Upper lobe of left lung (tissue), 6 donors: ENCODE measurements around the gene CTLA4. TPM values are rescaled to one million over a fixed set of nuclear protein-coding genes. Genes with fewer than 3 reads are reported as not detected.
A peak's percentile ranks its signal among the peaks of the same experiment; 100 is the strongest.

Experiments
- ATAC-seq, 2 donors: fragments of 200-7000 bp; cut with Tn5 transposase; one replicate each; pipeline ENCODE4 v1.9.1; 2022; ENCODE audit warnings: mild to moderate bottlenecking in 2 of 2, moderate library complexity in 2 of 2; ENCODE audit not compliant: low FRiP score in 2 of 2
- DNase-seq, 2 donors: peaks; one replicate each; pipeline ENCODE4 v3.0.0-alpha.2; 2019 to 2020
- H3K27ac ChIP-seq, 4 donors: fragments of 200-600 bp; sonication (generic); one replicate each; pipeline ENCODE4 v1.5.1; 2016 to 2019
- H3K27me3 ChIP-seq, 4 donors: fragments of 200-600 bp; sonication (generic); one replicate each; pipeline ENCODE4 v1.5.1; 2017 to 2019
- H3K36me3 ChIP-seq, 4 donors: fragments of 200-600 bp; sonication (generic); one replicate each; pipeline ENCODE4 v1.5.1; 2016 to 2019
- H3K4me1 ChIP-seq, 4 donors: fragments of 200-600 bp; sonication (generic); one replicate each; pipeline ENCODE4 v1.5.1; 2018 to 2019
- H3K4me3 ChIP-seq, 4 donors: fragments of 200-600 bp; sonication (generic); one replicate each; pipeline ENCODE4 v1.5.1; 2017 to 2019; ENCODE audit warnings: mild to moderate bottlenecking in 2 of 4, moderate library complexity in 1 of 4
- H3K9me3 ChIP-seq, 4 donors: fragments of 200-600 bp; sonication (generic); one replicate each; pipeline ENCODE4 v1.5.1; 2018 to 2019
- CTCF ChIP-seq, 6 experiments: fragments of 450-650 bp in 4 of 6; fragments of 200-600 bp in 2 of 6; sonication (generic) in 2 of 6; IDR thresholded peaks; one replicate each; pipeline ENCODE4 v1.5.1; 2016 to 2019; ENCODE audit warnings: antibody characterized with exemption in 6 of 6
- EP300 ChIP-seq, 4 donors: sonication (generic); formaldehyde crosslinking; IDR thresholded peaks; one replicate each; pipeline ENCODE4 v1.5.1; 2017; ENCODE audit warnings: antibody characterized with exemption in 4 of 4, control low read depth in 2 of 4
- POLR2A ChIP-seq, 4 donors: fragments of 450-650 bp; IDR thresholded peaks; one replicate each; pipeline ENCODE4 v1.5.1; 2016 to 2017; ENCODE audit warnings: antibody characterized with exemption in 4 of 4, mild to moderate bottlenecking in 2 of 4
- POLR2AphosphoS5 ChIP-seq, 2 donors: sonication (generic); formaldehyde crosslinking; IDR thresholded peaks; one replicate each; pipeline ENCODE4 v1.5.1; 2017; ENCODE audit warnings: antibody characterized with exemption in 2 of 2
- WGBS, 2 donors: methylation state at CpG; one replicate each; pipeline ENCODE4 v1.1.5; 2017 to 2018; 5-methylcytosine and 5-hydroxymethylcytosine counted together
- total RNA-seq, 6 donors: library from RNA; depleted of rRNA in 4 of 6; stranded (reverse); fragments of >200 nt in 4 of 6; gene quantifications; one replicate each; pipeline versions ENCODE4 v1.1.0 to v1.2.1, GENCODE V29; 2016 to 2021
- donor health status: DM: no; HTN: no; CAD: no; lungs with moderate emphysema.
- donor health status: DM: no; HTN: yes; CAD: no; lungs with severe emphysema.

Gene CTLA4
- total RNA-seq, 6 donors from 2014 or later: 0.33 to 3.1 (median 1.1) TPM

GRCh38 chr2:203908797-203909185 lies 41.2 kb downstream of the CTLA4 start:
- no peaks in the 10 kb centered on the region for H3K36me3 ChIP-seq
- no peaks in the 10 kb centered on the region for H3K27me3 ChIP-seq
- peaks cover 11 to 13% (median 12%) of the 10 kb centered on the region in 4 donors for H3K4me1 ChIP-seq
- 56 to 59% methylated on average over 3 of the region's 3 CpGs for WGBS, 2 donors
- H3K4me3 ChIP-seq: no peak overlapping the region
- DNase-seq (no peak), ATAC-seq (peak in 1 of 2 donors; percentile 21)
- H3K27ac ChIP-seq: peak overlapping the region in 3 of 4 donors; percentile 48 to 69 (median 50)
- TF ChIP-seq EP300 (IDR thresholded peaks at IDR 0.05) (no peak), POLR2AphosphoS5 (IDR thresholded peaks at IDR 0.05) (no peak), CTCF (IDR thresholded peaks at IDR 0.05) (no peak), POLR2A (IDR thresholded peaks at IDR 0.05) (no peak)
- H3K9me3 ChIP-seq: no peaks in the 10 kb centered on the region

- DNase-seq (no peak), ATAC-seq (peak; percentile 63 to 88)
- no peaks in the 10 kb centered on the region for H3K9me3 ChIP-seq
- H3K4me1 ChIP-seq: peaks cover 11 to 13% (median 12%) of the 10 kb centered on the region in 4 donors
- H3K27ac ChIP-seq: peak overlapping the region in 2 of 4 donors; percentile 9 to 69
- TF ChIP-seq CTCF (IDR thresholded peaks at IDR 0.05) (peak; percentile 51 to 78 (median 66)), POLR2A (IDR thresholded peaks at IDR 0.05) (no peak), EP300 (IDR thresholded peaks at IDR 0.05) (no peak)
- no peaks in the 10 kb centered on the region for H3K27me3 ChIP-seq
- H3K36me3 ChIP-seq: no peaks in the 10 kb centered on the region
- H3K4me3 ChIP-seq: peak overlapping the region in 2 of 4 donors; percentile 38 to 39
- WGBS, 2 donors: 20 to 22% methylated on average over 8 of the region's 8 CpGs
Observed at GRCh38 chr2:203909261-203909967, 41.8 kb downstream of the CTLA4 start.

GRCh38 chr2:203909974-203910373 lies 42.4 kb downstream of the CTLA4 start:
- WGBS, 2 donors: 49 to 51% methylated on average over 5 of the region's 5 CpGs
- no peaks in the 10 kb centered on the region for H3K27me3 ChIP-seq
- TF ChIP-seq POLR2AphosphoS5 (IDR thresholded peaks at IDR 0.05): no peak
- no peak for TF ChIP-seq CTCF (IDR thresholded peaks at IDR 0.05)
- no peak for TF ChIP-seq EP300 (IDR thresholded peaks at IDR 0.05)
- no peak for TF ChIP-seq POLR2A (IDR thresholded peaks at IDR 0.05)
- DNase-seq: no peak
- no peaks in the 10 kb centered on the region for H3K36me3 ChIP-seq
- H3K27ac ChIP-seq: peak overlapping the region in 1 of 4 donors; percentile 9
- ATAC-seq: no peak
- peaks cover 11 to 13% (median 12%) of the 10 kb centered on the region in 4 donors for H3K4me1 ChIP-seq
- H3K9me3 ChIP-seq: no peaks in the 10 kb centered on the region
- peak overlapping the region in 2 of 4 donors; percentile 38 to 39 for H3K4me3 ChIP-seq

GRCh38 chr2:203913947-203914346 lies 46.4 kb downstream of the CTLA4 start:
- H3K4me1 ChIP-seq: peaks cover 3 to 10% (median 7%) of the 10 kb centered on the region in 4 donors
- no peaks in the 10 kb centered on the region for H3K27me3 ChIP-seq
- no peaks in the 10 kb centered on the region for H3K9me3 ChIP-seq
- DNase-seq: no peak
- no peaks in the 10 kb centered on the region for H3K36me3 ChIP-seq
- H3K27ac ChIP-seq: no peak overlapping the region
- TF ChIP-seq EP300 (IDR thresholded peaks at IDR 0.05) (no peak), CTCF (IDR thresholded peaks at IDR 0.05) (no peak), POLR2AphosphoS5 (IDR thresholded peaks at IDR 0.05) (no peak), POLR2A (IDR thresholded peaks at IDR 0.05) (no peak)
- 73 to 86% methylated on average over 8 of the region's 8 CpGs for WGBS, 2 donors
- no peak overlapping the region for H3K4me3 ChIP-seq
- ATAC-seq: no peak
